ENCODE results near the gene CNMD. TPM values are rescaled to one million over a fixed set of nuclear protein-coding genes. Genes with fewer than 3 reads are reported as not detected.
"Not testable (repeated sequence)": the region's sequence is repeated elsewhere in the genome, so short reads cannot be mapped to it uniquely, and the experiment has no call there.

The CNMD gene
- total and polyA plus RNA-seq, 5 donors from 2014 or later = 0.11 TPM; not detected in 4

- no peaks in the 10 kb centered on the region for H3K9me3 ChIP-seq (ENCODE audit: control insufficient read depth in 2 of 2, low read length in 2 of 2)
- Mint-ChIP-seq H3K4me1 (no peaks in the 10 kb centered on the region), H3K36me3 (no peaks in the 10 kb centered on the region), H3K4me3 (no peak overlapping the region), H3K27me3 (peaks cover 10% of the 10 kb centered on the region), H3K9me3 (peaks cover 0 to 3% (median 2%) of the 10 kb centered on the region in 7 donors), H3K27ac (no peak overlapping the region)
- no peaks in the 10 kb centered on the region for H3K36me3 ChIP-seq (ENCODE audit: control insufficient read depth, insufficient read depth, low read length)
- DNase-seq (no peak), ATAC-seq (ENCODE audit: low read depth in 2 of 2) (no peak)
- no peaks in the 10 kb centered on the region for H3K27me3 ChIP-seq (ENCODE audit: control insufficient read depth, insufficient read depth, low read length)
- no peak overlapping the region for H3K27ac ChIP-seq (ENCODE audit: insufficient read depth, low read length, poor library complexity, severe bottlenecking)
- H3K4me1 ChIP-seq (ENCODE audit: control insufficient read depth, insufficient read depth, low read length, poor library complexity, severe bottlenecking) = no peaks in the 10 kb centered on the region
- no peak overlapping the region for H3K4me3 ChIP-seq (ENCODE audit: low read depth, low read length)
Measured at GRCh38 chr13:52726258-52726657, 13.4 kb downstream of the CNMD start.

- H3K9me3 Mint-ChIP-seq = peaks cover 0 to 4% (median 3%) of the 10 kb centered on the region in 7 donors
- Histone ChIP-seq H3K4me3 (ENCODE audit: low read depth, low read length) (no peak overlapping the region), H3K36me3 (ENCODE audit: control insufficient read depth, insufficient read depth, low read length) (no peaks in the 10 kb centered on the region), H3K4me1 (ENCODE audit: control insufficient read depth, insufficient read depth, low read length, poor library complexity, severe bottlenecking) (no peaks in the 10 kb centered on the region), H3K27me3 (ENCODE audit: control insufficient read depth, insufficient read depth, low read length) (no peaks in the 10 kb centered on the region), H3K9me3 (ENCODE audit: control insufficient read depth in 2 of 2, low read length in 2 of 2) (no peaks in the 10 kb centered on the region), H3K27ac (ENCODE audit: insufficient read depth, low read length, poor library complexity, severe bottlenecking) (no peak overlapping the region)
- no peaks in the 10 kb centered on the region for H3K36me3 Mint-ChIP-seq
- no peak for DNase-seq
- peaks cover 10% of the 10 kb centered on the region for H3K27me3 Mint-ChIP-seq
- H3K4me1 Mint-ChIP-seq = no peaks in the 10 kb centered on the region
- H3K27ac Mint-ChIP-seq = no peak overlapping the region
- no peak for ATAC-seq (ENCODE audit: low read depth in 2 of 2)
- no peak overlapping the region for H3K4me3 Mint-ChIP-seq
Measured at GRCh38 chr13:52725302-52725701, 14.3 kb downstream of the CNMD start.

GRCh38 chr13:52723181-52723580 is 16.4 kb downstream of the CNMD start:
- no peaks in the 10 kb centered on the region for H3K36me3 ChIP-seq (ENCODE audit: control insufficient read depth, insufficient read depth, low read length)
- H3K4me3 Mint-ChIP-seq = no peak overlapping the region
- no peaks in the 10 kb centered on the region for H3K27me3 ChIP-seq (ENCODE audit: control insufficient read depth, insufficient read depth, low read length)
- no peaks in the 10 kb centered on the region for H3K36me3 Mint-ChIP-seq
- H3K27ac ChIP-seq (ENCODE audit: insufficient read depth, low read length, poor library complexity, severe bottlenecking) = no peak overlapping the region
- H3K9me3 ChIP-seq (ENCODE audit: control insufficient read depth in 2 of 2, low read length in 2 of 2) = no peaks in the 10 kb centered on the region
- no peaks in the 10 kb centered on the region for H3K4me1 ChIP-seq (ENCODE audit: control insufficient read depth, insufficient read depth, low read length, poor library complexity, severe bottlenecking)
- no peak for DNase-seq
- H3K4me3 ChIP-seq (ENCODE audit: low read depth, low read length) = no peak overlapping the region
- H3K4me1 Mint-ChIP-seq = no peaks in the 10 kb centered on the region
- peaks cover 14% of the 10 kb centered on the region for H3K27me3 Mint-ChIP-seq
- no peak for ATAC-seq (ENCODE audit: low read depth in 2 of 2)
- H3K27ac Mint-ChIP-seq = no peak overlapping the region
- H3K9me3 Mint-ChIP-seq = peaks cover 2 to 20% (median 6%) of the 10 kb centered on the region in 7 donors

- H3K27ac ChIP-seq (ENCODE audit: insufficient read depth, low read length, poor library complexity, severe bottlenecking); ATAC-seq (ENCODE audit: low read depth in 2 of 2); H3K4me3 Mint-ChIP-seq; H3K36me3 Mint-ChIP-seq; H3K4me1 Mint-ChIP-seq; H3K27me3 ChIP-seq (ENCODE audit: control insufficient read depth, insufficient read depth, low read length); H3K4me3 ChIP-seq (ENCODE audit: low read depth, low read length); H3K4me1 ChIP-seq (ENCODE audit: control insufficient read depth, insufficient read depth, low read length, poor library complexity, severe bottlenecking); H3K27ac Mint-ChIP-seq; DNase-seq; H3K36me3 ChIP-seq (ENCODE audit: control insufficient read depth, insufficient read depth, low read length); H3K9me3 ChIP-seq (ENCODE audit: control insufficient read depth in 2 of 2, low read length in 2 of 2): not testable (repeated sequence)
- peaks cover 19% of the 10 kb centered on the region for H3K27me3 Mint-ChIP-seq
- peaks cover 1 to 21% (median 6%) of the 10 kb centered on the region in 7 donors for H3K9me3 Mint-ChIP-seq
Measured at GRCh38 chr13:52721356-52721755, 18.3 kb downstream of the CNMD start.

GRCh38 chr13:52720904-52721303 is 18.7 kb downstream of the CNMD start:
- H3K9me3 ChIP-seq (ENCODE audit: control insufficient read depth in 2 of 2, low read length in 2 of 2); H3K27me3 ChIP-seq (ENCODE audit: control insufficient read depth, insufficient read depth, low read length); H3K27ac Mint-ChIP-seq; H3K4me3 ChIP-seq (ENCODE audit: low read depth, low read length); H3K36me3 ChIP-seq (ENCODE audit: control insufficient read depth, insufficient read depth, low read length); ATAC-seq (ENCODE audit: low read depth in 2 of 2); DNase-seq; H3K36me3 Mint-ChIP-seq; H3K27ac ChIP-seq (ENCODE audit: insufficient read depth, low read length, poor library complexity, severe bottlenecking); H3K4me1 Mint-ChIP-seq; H3K4me1 ChIP-seq (ENCODE audit: control insufficient read depth, insufficient read depth, low read length, poor library complexity, severe bottlenecking); H3K4me3 Mint-ChIP-seq: not testable (repeated sequence)
- peaks cover 1 to 21% (median 5%) of the 10 kb centered on the region in 7 donors for H3K9me3 Mint-ChIP-seq
- H3K27me3 Mint-ChIP-seq = peaks cover 19% of the 10 kb centered on the region

GRCh38 chr13:52713894-52714293 is 25.7 kb downstream of the CNMD start:
- Mint-ChIP-seq H3K4me3 (no peak overlapping the region), H3K9me3 (peaks cover 0 to 11% (median 1%) of the 10 kb centered on the region in 7 donors), H3K27me3 (peaks cover 12% of the 10 kb centered on the region), H3K36me3 (no peaks in the 10 kb centered on the region), H3K27ac (no peak overlapping the region), H3K4me1 (no peaks in the 10 kb centered on the region)
- H3K4me1 ChIP-seq (ENCODE audit: control insufficient read depth, insufficient read depth, low read length, poor library complexity, severe bottlenecking) = no peaks in the 10 kb centered on the region
- H3K9me3 ChIP-seq (ENCODE audit: control insufficient read depth in 2 of 2, low read length in 2 of 2) = no peaks in the 10 kb centered on the region
- H3K4me3 ChIP-seq (ENCODE audit: low read depth, low read length) = no peak overlapping the region
- H3K36me3 ChIP-seq (ENCODE audit: control insufficient read depth, insufficient read depth, low read length) = no peaks in the 10 kb centered on the region
- no peaks in the 10 kb centered on the region for H3K27me3 ChIP-seq (ENCODE audit: control insufficient read depth, insufficient read depth, low read length)
- ATAC-seq (ENCODE audit: low read depth in 2 of 2) (no peak), DNase-seq (no peak)
- H3K27ac ChIP-seq (ENCODE audit: insufficient read depth, low read length, poor library complexity, severe bottlenecking) = no peak overlapping the region

GRCh38 chr13:52712385-52712784 is 27.2 kb downstream of the CNMD start:
- Mint-ChIP-seq H3K4me3 (no peak overlapping the region), H3K27ac (peak overlapping the region in 1 of 3 donors; percentile 26), H3K36me3 (no peaks in the 10 kb centered on the region), H3K4me1 (no peaks in the 10 kb centered on the region), H3K27me3 (peaks cover 13% of the 10 kb centered on the region), H3K9me3 (peaks cover 0 to 2% (median 1%) of the 10 kb centered on the region in 7 donors)
- ATAC-seq (ENCODE audit: low read depth in 2 of 2) (no peak), DNase-seq (no peak)
- no peaks in the 10 kb centered on the region for H3K27me3 ChIP-seq (ENCODE audit: control insufficient read depth, insufficient read depth, low read length)
- no peaks in the 10 kb centered on the region for H3K9me3 ChIP-seq (ENCODE audit: control insufficient read depth in 2 of 2, low read length in 2 of 2)
- H3K4me3 ChIP-seq (ENCODE audit: low read depth, low read length) = no peak overlapping the region
- no peak overlapping the region for H3K27ac ChIP-seq (ENCODE audit: insufficient read depth, low read length, poor library complexity, severe bottlenecking)
- no peaks in the 10 kb centered on the region for H3K4me1 ChIP-seq (ENCODE audit: control insufficient read depth, insufficient read depth, low read length, poor library complexity, severe bottlenecking)
- H3K36me3 ChIP-seq (ENCODE audit: control insufficient read depth, insufficient read depth, low read length) = no peaks in the 10 kb centered on the region

GRCh38 chr13:52711286-52711685 is 28.3 kb downstream of the CNMD start:
- peaks cover 8% of the 10 kb centered on the region for H3K27me3 Mint-ChIP-seq
- no peaks in the 10 kb centered on the region for H3K4me1 Mint-ChIP-seq
- H3K4me3 ChIP-seq (ENCODE audit: low read depth, low read length) = no peak overlapping the region
- H3K9me3 ChIP-seq (ENCODE audit: control insufficient read depth in 2 of 2, low read length in 2 of 2) = no peaks in the 10 kb centered on the region
- ATAC-seq (ENCODE audit: low read depth in 2 of 2) = no peak
- peaks cover 0 to 2% (median 0%) of the 10 kb centered on the region in 7 donors for H3K9me3 Mint-ChIP-seq
- no peaks in the 10 kb centered on the region for H3K27me3 ChIP-seq (ENCODE audit: control insufficient read depth, insufficient read depth, low read length)
- H3K4me3 Mint-ChIP-seq = no peak overlapping the region
- no peaks in the 10 kb centered on the region for H3K4me1 ChIP-seq (ENCODE audit: control insufficient read depth, insufficient read depth, low read length, poor library complexity, severe bottlenecking)
- no peak overlapping the region for H3K27ac Mint-ChIP-seq
- no peak overlapping the region for H3K27ac ChIP-seq (ENCODE audit: insufficient read depth, low read length, poor library complexity, severe bottlenecking)
- no peaks in the 10 kb centered on the region for H3K36me3 Mint-ChIP-seq
- H3K36me3 ChIP-seq (ENCODE audit: control insufficient read depth, insufficient read depth, low read length) = no peaks in the 10 kb centered on the region
- DNase-seq = no peak
